ENCODE data around the gene FILIP1L.

The FILIP1L gene

GRCh38 chr3:100157685-100158084, 43.4 kb upstream of the FILIP1L start:
- no peak for ATAC-seq
- no peak for TF ChIP-seq CSDC2 (CRISPR knock-in tag; IDR thresholded peaks at IDR 0.05)
- no peak for TF ChIP-seq ESRRG (CRISPR knock-in tag; IDR thresholded peaks at IDR 0.05)
- TF ChIP-seq SNAI2 (CRISPR knock-in tag; IDR thresholded peaks at IDR 0.05), result no peak
- no peak for TF ChIP-seq TCF4 (CRISPR knock-in tag; IDR thresholded peaks at IDR 0.05; ENCODE audit: borderline replicate concordance)
- TF ChIP-seq ZNF70 (CRISPR knock-in tag; IDR thresholded peaks at IDR 0.05), result no peak
- TF ChIP-seq OSR1 (CRISPR knock-in tag; IDR thresholded peaks at IDR 0.05), result no peak
- no peak for TF ChIP-seq TOX (CRISPR knock-in tag; IDR thresholded peaks at IDR 0.05; ENCODE audit: borderline replicate concordance)
- no peak for TF ChIP-seq CREB5 (CRISPR knock-in tag; IDR thresholded peaks at IDR 0.05; ENCODE audit: low read depth)
- TF ChIP-seq ZNF8 (CRISPR knock-in tag; IDR thresholded peaks at IDR 0.05), result no peak
- TF ChIP-seq RARB (CRISPR knock-in tag; IDR thresholded peaks at IDR 0.05), result no peak
- TF ChIP-seq ZFP3 (CRISPR knock-in tag; IDR thresholded peaks at IDR 0.05), result no peak
- no peak for TF ChIP-seq GLIS3 (CRISPR knock-in tag; IDR thresholded peaks at IDR 0.05)
- TF ChIP-seq ZC3H10 (CRISPR knock-in tag; IDR thresholded peaks at IDR 0.05), result no peak
- no peak for TF ChIP-seq PPARA (CRISPR knock-in tag; IDR thresholded peaks at IDR 0.05; ENCODE audit: borderline replicate concordance)
- TF ChIP-seq, protein P1, sequence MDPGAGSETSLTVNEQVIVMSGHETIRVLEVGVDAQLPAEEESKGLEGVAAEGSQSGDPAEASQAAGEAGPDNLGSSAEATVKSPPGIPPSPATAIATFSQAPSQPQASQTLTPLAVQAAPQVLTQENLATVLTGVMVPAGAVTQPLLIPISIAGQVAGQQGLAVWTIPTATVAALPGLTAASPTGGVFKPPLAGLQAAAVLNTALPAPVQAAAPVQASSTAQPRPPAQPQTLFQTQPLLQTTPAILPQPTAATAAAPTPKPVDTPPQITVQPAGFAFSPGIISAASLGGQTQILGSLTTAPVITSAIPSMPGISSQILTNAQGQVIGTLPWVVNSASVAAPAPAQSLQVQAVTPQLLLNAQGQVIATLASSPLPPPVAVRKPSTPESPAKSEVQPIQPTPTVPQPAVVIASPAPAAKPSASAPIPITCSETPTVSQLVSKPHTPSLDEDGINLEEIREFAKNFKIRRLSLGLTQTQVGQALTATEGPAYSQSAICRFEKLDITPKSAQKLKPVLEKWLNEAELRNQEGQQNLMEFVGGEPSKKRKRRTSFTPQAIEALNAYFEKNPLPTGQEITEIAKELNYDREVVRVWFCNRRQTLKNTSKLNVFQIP (CRISPR knock-in tag; IDR thresholded peaks at IDR 0.05; ENCODE audit: borderline replicate concordance, low read depth), result no peak
- TF ChIP-seq ARNTL (CRISPR knock-in tag; IDR thresholded peaks at IDR 0.05; ENCODE audit: borderline replicate concordance, low read depth), result no peak
- no peak for TF ChIP-seq TSHZ2 (CRISPR knock-in tag; IDR thresholded peaks at IDR 0.05)
- no peak for TF ChIP-seq PATZ1 (CRISPR knock-in tag; IDR thresholded peaks at IDR 0.05; ENCODE audit: borderline replicate concordance)

DNA sequence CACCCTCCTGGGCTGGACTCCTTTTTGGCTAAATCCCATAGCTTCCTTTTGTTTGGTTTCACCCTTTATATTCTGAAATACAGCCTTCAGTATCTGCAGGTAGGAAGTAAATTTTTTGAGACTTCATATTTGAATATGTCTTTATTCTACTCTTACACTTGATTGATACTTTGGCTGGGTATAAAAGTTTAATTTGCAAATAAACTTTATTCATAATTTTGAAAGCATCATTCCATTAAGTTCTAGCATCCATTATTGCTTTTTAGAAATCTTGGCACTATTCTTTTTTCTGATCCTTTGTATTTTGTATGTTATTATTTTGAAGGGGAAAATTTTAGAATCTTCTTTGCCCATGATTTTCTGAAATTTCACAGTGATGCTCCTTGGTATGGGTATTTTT, 41.3 kb upstream of the FILIP1L start:
- ATAC-seq, result no peak

GRCh38 chr3:100155128-100155527, 40.8 kb upstream of the FILIP1L start:
- TF ChIP-seq TCF4 (CRISPR knock-in tag; IDR thresholded peaks at IDR 0.05; ENCODE audit: borderline replicate concordance), result peak; percentile 80
- TF ChIP-seq, protein P2, sequence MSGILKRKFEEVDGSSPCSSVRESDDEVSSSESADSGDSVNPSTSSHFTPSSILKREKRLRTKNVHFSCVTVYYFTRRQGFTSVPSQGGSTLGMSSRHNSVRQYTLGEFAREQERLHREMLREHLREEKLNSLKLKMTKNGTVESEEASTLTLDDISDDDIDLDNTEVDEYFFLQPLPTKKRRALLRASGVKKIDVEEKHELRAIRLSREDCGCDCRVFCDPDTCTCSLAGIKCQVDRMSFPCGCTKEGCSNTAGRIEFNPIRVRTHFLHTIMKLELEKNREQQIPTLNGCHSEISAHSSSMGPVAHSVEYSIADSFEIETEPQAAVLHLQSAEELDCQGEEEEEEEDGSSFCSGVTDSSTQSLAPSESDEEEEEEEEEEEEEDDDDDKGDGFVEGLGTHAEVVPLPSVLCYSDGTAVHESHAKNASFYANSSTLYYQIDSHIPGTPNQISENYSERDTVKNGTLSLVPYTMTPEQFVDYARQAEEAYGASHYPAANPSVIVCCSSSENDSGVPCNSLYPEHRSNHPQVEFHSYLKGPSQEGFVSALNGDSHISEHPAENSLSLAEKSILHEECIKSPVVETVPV (CRISPR knock-in tag; IDR thresholded peaks at IDR 0.05), result no peak
- TF ChIP-seq ARNTL (CRISPR knock-in tag; IDR thresholded peaks at IDR 0.05; ENCODE audit: borderline replicate concordance, low read depth), result no peak
- no peak for TF ChIP-seq ZNF565 (CRISPR knock-in tag; conservative IDR thresholded peaks at IDR 0.05; ENCODE audit: low read depth)
- 0 out of 3 replicates have a peak, but pooled peaks have one; percentile 5 for ATAC-seq

More for the DNA sequence above, 41.3 kb upstream of the FILIP1L start:
- TF ChIP-seq SNAI2 (CRISPR knock-in tag; IDR thresholded peaks at IDR 0.05) (no peak), OSR1 (CRISPR knock-in tag; IDR thresholded peaks at IDR 0.05) (no peak), ARNTL (CRISPR knock-in tag; IDR thresholded peaks at IDR 0.05; ENCODE audit: borderline replicate concordance, low read depth) (no peak), ZFP3 (CRISPR knock-in tag; IDR thresholded peaks at IDR 0.05) (no peak)
